Activated CD8-positive, alpha-beta memory T cell treated with anti-CD3 and anti-CD28 coated beads, Interleukin-2, amount 50 U/mL, for 4 hours (primary cell): ENCODE results near the gene MYOG.

Experiments used
- DNase-seq: peaks from one replicate; pipeline ENCODE4 v3.0.0-alpha.2; 2020

Gene MYOG

GRCh38 chr1:203085528-203086406 is at the start of gene MYOG:
Gene MYOG (minus strand): TSS chr1:203086012. CDS start chr1:203085961, 51 bp downstream.
- DNase-seq = no peak

GRCh38 chr1:203133970-203134725 is 48.3 kb upstream of the MYOG start:
- no peak for DNase-seq

- no peak for DNase-seq
These were observed 45.9 kb upstream of the MYOG start for GRCh38 chr1:203131548-203132200.

GRCh38 chr1:203130358-203130985 is 44.7 kb upstream of the MYOG start:
- DNase-seq = no peak

- no peak for DNase-seq
These were observed 43.9 kb upstream of the MYOG start for GRCh38 chr1:203129501-203130231.

GRCh38 chr1:203128716-203129500 is 43.1 kb upstream of the MYOG start:
- no peak for DNase-seq

- DNase-seq = no peak
These were observed 42.6 kb upstream of the MYOG start for GRCh38 chr1:203128431-203128715.

GRCh38 chr1:203127666-203128430 is 42.0 kb upstream of the MYOG start, which contains the start of gene ADORA1:
Gene ADORA1 (plus strand): TSS chr1:203127726. CDS start chr1:203128842, 1,116 bp downstream.
- no peak for DNase-seq

- DNase-seq = no peak
These were observed 41.3 kb upstream of the MYOG start for GRCh38 chr1:203126866-203127665.

GRCh38 chr1:203126151-203126865 is 40.5 kb upstream of the MYOG start:
- DNase-seq = no peak

GRCh38 chr1:203124546-203125317 is 38.9 kb upstream of the MYOG start:
- DNase-seq = no peak

- DNase-seq = no peak
These were observed 38.2 kb upstream of the MYOG start for GRCh38 chr1:203124011-203124410.

- no peak for DNase-seq
These were observed 36.3 kb upstream of the MYOG start for GRCh38 chr1:203122159-203122558.

- DNase-seq = no peak
These were observed 35.6 kb upstream of the MYOG start for GRCh38 chr1:203121186-203122015.

- no peak for DNase-seq
These were observed 34.7 kb upstream of the MYOG start for GRCh38 chr1:203120325-203121153.
